Prostate gland (tissue), 2 donors: Measurements from ENCODE around the gene ABHD17B.
"Not testable (repeated sequence)": the region's sequence is repeated elsewhere in the genome, so short reads cannot be mapped to it uniquely, and the experiment has no call there.

Source experiments
- CTCF ChIP-seq, 4 experiments: fragments of 200-600 bp in 2 of 4; fragments of 450-650 bp in 2 of 4; sonication (generic) in 2 of 4; IDR thresholded peaks; 1 replicate in 3 of 4; 2 replicates in 1 of 4; pipeline ENCODE4 v1.5.1; 2016 to 2019; ENCODE audit warnings: antibody characterized with exemption in 4 of 4, mild to moderate bottlenecking in 2 of 4, moderate library complexity in 2 of 4
- POLR2A ChIP-seq: fragments of 450-650 bp; IDR thresholded peaks from one replicate; pipeline ENCODE4 v1.6.1; 2016; ENCODE audit warnings: antibody characterized with exemption, mild to moderate bottlenecking
- POLR2AphosphoS5 ChIP-seq: sonication (generic); formaldehyde crosslinking; IDR thresholded peaks from one replicate; pipeline ENCODE4 v1.6.1; 2017; ENCODE audit warnings: antibody characterized with exemption

- TF ChIP-seq CTCF (IDR thresholded peaks at IDR 0.05); POLR2AphosphoS5; POLR2A: not testable (repeated sequence)
These were observed 43.7 kb upstream of the ABHD17B start for GRCh38 chr9:71954652-71955051.
